ENCODE results near the gene RCSD1. TPM values are rescaled to one million over a fixed set of nuclear protein-coding genes. Genes with fewer than 3 reads are reported as not detected.

Gene RCSD1
- total and polyA plus RNA-seq, 10 of the 15 experiments (the other 5 are each of a cell fraction or from before 2014, with no cell fraction given), result 11.4 to 78.3 (median 71.6) TPM

- TF ChIP-seq EED (IDR thresholded peaks at IDR 0.05; ENCODE audit: low read depth) (no peak; the same call in 1 of the 2 replicates), EZH2 (IDR thresholded peaks at IDR 0.05; ENCODE audit: borderline replicate concordance, control insufficient read depth, low read depth, low read length) (no peak), HDAC2 (IDR thresholded peaks at IDR 0.05) (no peak), TBL1XR1 (IDR thresholded peaks at IDR 0.05; ENCODE audit: low read depth, low read length) (no peak), MYC (IDR thresholded peaks at IDR 0.05; ENCODE audit: insufficient read depth, insufficient read length, insufficient replicate concordance, low read length, severe bottlenecking) (no peak), NFXL1 (IDR thresholded peaks at IDR 0.05; ENCODE audit: borderline replicate concordance) (no peak; the same call in 1 of the 2 replicates), NR2C1 (IDR thresholded peaks at IDR 0.05) (no peak), USF1 (IDR thresholded peaks at IDR 0.05; ENCODE audit: borderline replicate concordance, extremely low read length, insufficient read depth, low read depth, low read length) (no peak), BCL11A (IDR thresholded peaks at IDR 0.05; ENCODE audit: low read depth, low read length) (no peak), CHD4 (IDR thresholded peaks at IDR 0.05) (no peak), DPF2 (IDR thresholded peaks at IDR 0.05) (peak; percentile 90), PAX8 (IDR thresholded peaks at IDR 0.05) (no peak), MAX (IDR thresholded peaks at IDR 0.05; ENCODE audit: low read depth, low read length) (no peak)
- TF ChIP-seq, protein P1, sequence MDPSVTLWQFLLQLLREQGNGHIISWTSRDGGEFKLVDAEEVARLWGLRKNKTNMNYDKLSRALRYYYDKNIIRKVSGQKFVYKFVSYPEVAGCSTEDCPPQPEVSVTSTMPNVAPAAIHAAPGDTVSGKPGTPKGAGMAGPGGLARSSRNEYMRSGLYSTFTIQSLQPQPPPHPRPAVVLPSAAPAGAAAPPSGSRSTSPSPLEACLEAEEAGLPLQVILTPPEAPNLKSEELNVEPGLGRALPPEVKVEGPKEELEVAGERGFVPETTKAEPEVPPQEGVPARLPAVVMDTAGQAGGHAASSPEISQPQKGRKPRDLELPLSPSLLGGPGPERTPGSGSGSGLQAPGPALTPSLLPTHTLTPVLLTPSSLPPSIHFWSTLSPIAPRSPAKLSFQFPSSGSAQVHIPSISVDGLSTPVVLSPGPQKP (IDR thresholded peaks at IDR 0.05; ENCODE audit: low read depth, low read length), result no peak
- TF ChIP-seq, protein P2, sequence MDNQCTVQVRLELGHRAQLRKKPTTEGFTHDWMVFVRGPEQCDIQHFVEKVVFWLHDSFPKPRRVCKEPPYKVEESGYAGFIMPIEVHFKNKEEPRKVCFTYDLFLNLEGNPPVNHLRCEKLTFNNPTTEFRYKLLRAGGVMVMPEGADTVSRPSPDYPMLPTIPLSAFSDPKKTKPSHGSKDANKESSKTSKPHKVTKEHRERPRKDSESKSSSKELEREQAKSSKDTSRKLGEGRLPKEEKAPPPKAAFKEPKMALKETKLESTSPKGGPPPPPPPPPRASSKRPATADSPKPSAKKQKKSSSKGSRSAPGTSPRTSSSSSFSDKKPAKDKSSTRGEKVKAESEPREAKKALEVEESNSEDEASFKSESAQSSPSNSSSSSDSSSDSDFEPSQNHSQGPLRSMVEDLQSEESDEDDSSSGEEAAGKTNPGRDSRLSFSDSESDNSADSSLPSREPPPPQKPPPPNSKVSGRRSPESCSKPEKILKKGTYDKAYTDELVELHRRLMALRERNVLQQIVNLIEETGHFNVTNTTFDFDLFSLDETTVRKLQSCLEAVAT (IDR thresholded peaks at IDR 0.05), result peak; percentile 84
- TF ChIP-seq, protein P3, sequence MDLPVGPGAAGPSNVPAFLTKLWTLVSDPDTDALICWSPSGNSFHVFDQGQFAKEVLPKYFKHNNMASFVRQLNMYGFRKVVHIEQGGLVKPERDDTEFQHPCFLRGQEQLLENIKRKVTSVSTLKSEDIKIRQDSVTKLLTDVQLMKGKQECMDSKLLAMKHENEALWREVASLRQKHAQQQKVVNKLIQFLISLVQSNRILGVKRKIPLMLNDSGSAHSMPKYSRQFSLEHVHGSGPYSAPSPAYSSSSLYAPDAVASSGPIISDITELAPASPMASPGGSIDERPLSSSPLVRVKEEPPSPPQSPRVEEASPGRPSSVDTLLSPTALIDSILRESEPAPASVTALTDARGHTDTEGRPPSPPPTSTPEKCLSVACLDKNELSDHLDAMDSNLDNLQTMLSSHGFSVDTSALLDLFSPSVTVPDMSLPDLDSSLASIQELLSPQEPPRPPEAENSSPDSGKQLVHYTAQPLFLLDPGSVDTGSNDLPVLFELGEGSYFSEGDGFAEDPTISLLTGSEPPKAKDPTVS (IDR thresholded peaks at IDR 0.05; ENCODE audit: low read depth, low read length), result no peak
These were observed at the start of gene RCSD1 (continued) for GRCh38 chr1:167629681-167630567.

Data from GM12878 (cell line).